ENCODE measurements around the gene NME5. TPM values are rescaled to one million over a fixed set of nuclear protein-coding genes. Genes with fewer than 3 reads are reported as not detected.
"Not testable (repeated sequence)": the region's sequence is repeated elsewhere in the genome, so short reads cannot be mapped to it uniquely, and the experiment has no call there.

The NME5 gene
- total RNA-seq, 1 donor from 2014 or later, result 4.7 TPM

- Histone ChIP-seq H3K27me3 (ENCODE audit: low read depth) (no peaks in the 10 kb centered on the region), H3K4me1 (peaks cover 4% of the 10 kb centered on the region), H3K4me3 (no peak overlapping the region), H3K27ac (replicated peaks) (no peak overlapping the region), H3K9me3 (replicated peaks) (no peaks in the 10 kb centered on the region), H3K36me3 (no peaks in the 10 kb centered on the region)
- intact Hi-C loops (cut with micrococcal nuclease), result no loop called here
- DNase-seq, result no peak
- no peak for TF ChIP-seq CTCF (IDR thresholded peaks at IDR 0.05; ENCODE audit: borderline replicate concordance)
Observed at GRCh38 chr5:138078006-138078643, 61.1 kb downstream of the NME5 start.

GRCh38 chr5:138077064-138077696 lies 62.0 kb downstream of the NME5 start:
- peak; percentile 90 for TF ChIP-seq CTCF (IDR thresholded peaks at IDR 0.05; ENCODE audit: borderline replicate concordance)
- H3K4me1 ChIP-seq, result peaks cover 4% of the 10 kb centered on the region
- H3K27ac ChIP-seq (replicated peaks), result no peak overlapping the region
- H3K27me3 ChIP-seq (ENCODE audit: low read depth), result no peaks in the 10 kb centered on the region
- DNase-seq, result peak; percentile 50
- H3K36me3 ChIP-seq, result no peaks in the 10 kb centered on the region
- no peak overlapping the region for H3K4me3 ChIP-seq
- no peaks in the 10 kb centered on the region for H3K9me3 ChIP-seq (replicated peaks)
- intact Hi-C loops (cut with micrococcal nuclease), result no loop called here

- H3K27ac ChIP-seq (replicated peaks); intact Hi-C loops (cut with micrococcal nuclease); H3K27me3 ChIP-seq (ENCODE audit: low read depth); H3K36me3 ChIP-seq; H3K9me3 ChIP-seq (replicated peaks); H3K4me3 ChIP-seq; DNase-seq; H3K4me1 ChIP-seq: not testable (repeated sequence)
Observed at GRCh38 chr5:138070026-138070425, 69.2 kb downstream of the NME5 start.

- Histone ChIP-seq H3K27ac (replicated peaks) (no peak overlapping the region), H3K4me3 (no peak overlapping the region), H3K36me3 (no peaks in the 10 kb centered on the region), H3K9me3 (replicated peaks) (no peaks in the 10 kb centered on the region), H3K4me1 (no peaks in the 10 kb centered on the region), H3K27me3 (ENCODE audit: low read depth) (peaks cover 5% of the 10 kb centered on the region)
- peak; percentile 68 for DNase-seq
- intact Hi-C loops (cut with micrococcal nuclease), result no loop called here
- peak; percentile 83 for TF ChIP-seq CTCF (IDR thresholded peaks at IDR 0.05; ENCODE audit: borderline replicate concordance)
Observed at GRCh38 chr5:138068742-138069600, 70.3 kb downstream of the NME5 start.

- TF ChIP-seq CTCF (IDR thresholded peaks at IDR 0.05; ENCODE audit: borderline replicate concordance), result no peak
- intact Hi-C loops (cut with micrococcal nuclease), result no loop called here
- H3K4me1 ChIP-seq, result no peaks in the 10 kb centered on the region
Observed at GRCh38 chr5:138067945-138068344, 71.3 kb downstream of the NME5 start.

More at GRCh38 chr5:138067945-138068344, 71.3 kb downstream of the NME5 start:
- Histone ChIP-seq H3K9me3 (replicated peaks) (no peaks in the 10 kb centered on the region), H3K27me3 (ENCODE audit: low read depth) (peaks cover 5% of the 10 kb centered on the region), H3K36me3 (no peaks in the 10 kb centered on the region), H3K27ac (replicated peaks) (no peak overlapping the region), H3K4me3 (no peak overlapping the region)
- no peak for DNase-seq

Other genes with a start within 250 kb of the NME5 start
- 0.16 TPM for gene PKD2L2, start 250.0 kb downstream of the NME5 start, total RNA-seq
- 22.1 TPM for gene FAM13B, start 106.3 kb downstream of the NME5 start, total RNA-seq
- not detected for gene WNT8A, start 55.4 kb downstream of the NME5 start, total RNA-seq
- 27.4 TPM for gene BRD8, start 39.2 kb upstream of the NME5 start, total RNA-seq
- 0.77 TPM for gene KIF20A, start 39.7 kb upstream of the NME5 start, total RNA-seq
- gene CDC23, start 73.9 kb upstream of the NME5 start, total RNA-seq, result 20.2 TPM
- 0.82 TPM for gene GFRA3, start 135.2 kb upstream of the NME5 start, total RNA-seq
- not detected for gene CDC25C, start 192.4 kb upstream of the NME5 start, total RNA-seq
- gene FAM53C, start 198.8 kb upstream of the NME5 start, total RNA-seq, result 26.7 TPM
- 40.7 TPM for gene KDM3B, start 213.3 kb upstream of the NME5 start, total RNA-seq

Measured in left ventricle myocardium inferior (tissue), 1 donor.